AG04450 (cell line): ENCODE data around the gene FAM9A. TPM values are rescaled to one million over a fixed set of nuclear protein-coding genes. Genes with fewer than 3 reads are reported as not detected.

Experiments used
- CTCF ChIA-PET: fragments of 300-600, 350-600 bp; formaldehyde crosslinking; extraction: SDS; loops from one replicate; lab custom pipeline; 2022; ENCODE audit warnings: antibody characterized with exemption, inconsistent platforms; lab: Charles Lee
- POLR2A ChIA-PET: fragments of 350-600 bp; formaldehyde crosslinking; extraction: SDS; loops from one replicate; lab custom pipeline; 2021; ENCODE audit warnings: antibody characterized with exemption, inconsistent platforms; lab: Yijun Ruan, JAX
- DNase-seq: peaks from one replicate; pipeline ENCODE4 v3.0.0-alpha.2; 2011; ENCODE audit warnings: low read depth, low spot score
- H3K27ac ChIP-seq: one replicate; pipeline ENCODE4 v1.5.1; 2012; ENCODE audit warnings: low read depth, low read length, control low read depth
- H3K27me3 ChIP-seq: one replicate; pipeline ENCODE4 v1.6.0; 2012; ENCODE audit warnings: low read length; ENCODE audit not compliant: control insufficient read depth, insufficient read depth
- H3K4me3 ChIP-seq: 2 replicates; pipeline ENCODE4 v1.5.1; 2011; ENCODE audit warnings: mild to moderate bottlenecking, low read depth, low read length, control low read depth
- H3K9me3 ChIP-seq: 2 replicates; pipeline ENCODE4 v1.5.1; 2012; ENCODE audit warnings: low read length; ENCODE audit not compliant: control insufficient read depth, insufficient read depth
- polyA plus RNA-seq: library from polyadenylated mRNA; depleted of rRNA; stranded (reverse); fragments of >200 nt; gene quantifications from 2 replicates; pipeline ENCODE4 v1.2.3, GENCODE V29; 2011; rRNA removed
- TF ChIP-seq, protein P1 (sequence below): IDR thresholded peaks from 2 replicates; pipeline ENCODE4 v1.5.1; 2011; ENCODE audit warnings: low read depth, low read length, control low read depth, inconsistent platforms

FAM9A gene
- polyA plus RNA-seq, 1 experiment: not detected

DNA sequence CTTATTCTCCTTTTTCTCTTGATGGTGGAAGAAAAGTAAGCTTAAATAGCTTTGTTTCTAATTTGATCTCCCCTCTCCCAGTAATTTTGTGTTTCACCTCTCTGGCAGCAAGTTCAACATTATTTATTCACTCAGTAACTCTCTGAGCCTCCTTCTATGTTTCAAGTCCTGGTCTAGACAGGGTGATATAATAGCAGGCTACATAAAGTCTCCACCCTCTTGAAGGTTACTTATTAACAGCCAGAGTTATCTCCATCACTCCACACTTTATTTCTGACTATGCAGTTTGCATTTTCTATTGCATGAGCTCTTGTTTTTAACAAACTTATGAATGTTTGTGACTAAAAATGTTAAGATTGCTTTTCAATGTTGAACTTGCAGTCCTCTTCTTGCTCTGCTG lies 51.5 kb downstream of the FAM9A start:
- TF ChIP-seq, protein P1, sequence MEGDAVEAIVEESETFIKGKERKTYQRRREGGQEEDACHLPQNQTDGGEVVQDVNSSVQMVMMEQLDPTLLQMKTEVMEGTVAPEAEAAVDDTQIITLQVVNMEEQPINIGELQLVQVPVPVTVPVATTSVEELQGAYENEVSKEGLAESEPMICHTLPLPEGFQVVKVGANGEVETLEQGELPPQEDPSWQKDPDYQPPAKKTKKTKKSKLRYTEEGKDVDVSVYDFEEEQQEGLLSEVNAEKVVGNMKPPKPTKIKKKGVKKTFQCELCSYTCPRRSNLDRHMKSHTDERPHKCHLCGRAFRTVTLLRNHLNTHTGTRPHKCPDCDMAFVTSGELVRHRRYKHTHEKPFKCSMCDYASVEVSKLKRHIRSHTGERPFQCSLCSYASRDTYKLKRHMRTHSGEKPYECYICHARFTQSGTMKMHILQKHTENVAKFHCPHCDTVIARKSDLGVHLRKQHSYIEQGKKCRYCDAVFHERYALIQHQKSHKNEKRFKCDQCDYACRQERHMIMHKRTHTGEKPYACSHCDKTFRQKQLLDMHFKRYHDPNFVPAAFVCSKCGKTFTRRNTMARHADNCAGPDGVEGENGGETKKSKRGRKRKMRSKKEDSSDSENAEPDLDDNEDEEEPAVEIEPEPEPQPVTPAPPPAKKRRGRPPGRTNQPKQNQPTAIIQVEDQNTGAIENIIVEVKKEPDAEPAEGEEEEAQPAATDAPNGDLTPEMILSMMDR: no peak
- ChIA-PET CTCF (interaction anchor here (0.6 to 2.0 kb wide), 8 partner anchors 10 to 546 kb away, joined by 3 to 19 read pairs (median 4); no protein-coding TSS in a partner anchor), POLR2A (no interaction called here)

DNA sequence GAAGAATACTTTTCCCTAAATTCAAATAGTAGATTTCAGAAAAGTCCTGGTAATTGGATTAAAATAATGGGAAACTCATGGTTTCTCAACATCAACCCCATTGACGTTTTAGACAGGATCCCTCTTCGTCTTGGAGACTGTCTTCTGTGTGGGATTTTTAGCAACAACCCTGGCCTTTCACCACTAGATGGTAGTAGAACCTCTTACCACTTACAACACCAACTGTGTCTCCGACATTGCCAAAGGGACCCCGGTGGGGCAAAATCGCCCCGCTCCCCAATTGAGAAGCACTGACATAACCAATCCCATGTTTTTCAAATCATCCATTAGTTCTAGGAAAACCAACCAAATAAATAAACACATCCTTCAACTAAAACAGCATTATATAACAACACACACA lies 52.3 kb downstream of the FAM9A start:
- CTCF ChIA-PET: interaction anchor here (0.8 to 2.6 kb wide), 6 partner anchors 9 to 70 kb away, joined by 3 to 19 read pairs (median 6); no protein-coding TSS in a partner anchor
- no peak for DNase-seq
- no peaks in the 10 kb centered on the region for H3K9me3 ChIP-seq
- H3K27ac ChIP-seq: no peak overlapping the region
- POLR2A ChIA-PET: no interaction called here
- H3K27me3 ChIP-seq: no peaks in the 10 kb centered on the region
- TF ChIP-seq, protein P1: peak; percentile 67
- H3K4me3 ChIP-seq: no peak overlapping the region

More for the DNA sequence above, 51.5 kb downstream of the FAM9A start:
- H3K27me3 ChIP-seq: no peaks in the 10 kb centered on the region
- no peak overlapping the region for H3K27ac ChIP-seq
- no peaks in the 10 kb centered on the region for H3K9me3 ChIP-seq
- no peak overlapping the region for H3K4me3 ChIP-seq
- no peak for DNase-seq

DNA sequence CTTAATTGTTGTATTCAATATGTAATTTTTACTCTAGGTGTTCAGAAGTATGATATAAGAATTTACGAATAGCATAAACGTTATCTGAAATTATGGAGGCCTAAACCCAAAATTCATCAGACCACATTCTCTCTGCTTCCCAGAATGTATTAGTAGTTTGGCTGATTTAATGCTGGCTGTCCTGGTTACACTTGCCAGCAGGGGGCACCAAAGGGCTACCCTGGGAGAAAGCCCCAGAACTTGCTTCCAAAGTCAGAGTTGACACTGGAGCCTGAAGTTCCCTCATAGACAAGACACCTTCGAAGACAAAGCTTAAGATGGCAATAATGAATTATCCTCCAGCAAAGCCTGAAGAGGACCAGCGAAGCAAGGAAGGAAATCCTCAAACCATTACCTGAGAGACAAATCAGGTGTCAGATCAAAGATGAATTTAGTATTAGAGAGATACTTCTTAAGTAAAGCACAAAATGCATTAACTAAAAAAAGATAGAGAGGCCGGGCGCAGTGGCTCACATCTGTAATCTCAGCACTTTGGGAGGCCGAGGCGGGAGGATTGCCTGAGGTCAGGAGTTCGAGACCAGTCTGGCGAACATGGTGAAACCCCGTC lies 58.0 kb downstream of the FAM9A start:
- no peak for DNase-seq
- H3K4me3 ChIP-seq: no peak overlapping the region
- H3K9me3 ChIP-seq: no peaks in the 10 kb centered on the region
- no peak overlapping the region for H3K27ac ChIP-seq
- TF ChIP-seq, protein P1: peak; percentile 75
- ChIA-PET CTCF (interaction anchor here (0.5 to 7.8 kb wide), 8 partner anchors 9 to 970 kb away, joined by 3 to 91 read pairs (median 4); no protein-coding TSS in a partner anchor), POLR2A (no interaction called here)
- no peaks in the 10 kb centered on the region for H3K27me3 ChIP-seq

DNA sequence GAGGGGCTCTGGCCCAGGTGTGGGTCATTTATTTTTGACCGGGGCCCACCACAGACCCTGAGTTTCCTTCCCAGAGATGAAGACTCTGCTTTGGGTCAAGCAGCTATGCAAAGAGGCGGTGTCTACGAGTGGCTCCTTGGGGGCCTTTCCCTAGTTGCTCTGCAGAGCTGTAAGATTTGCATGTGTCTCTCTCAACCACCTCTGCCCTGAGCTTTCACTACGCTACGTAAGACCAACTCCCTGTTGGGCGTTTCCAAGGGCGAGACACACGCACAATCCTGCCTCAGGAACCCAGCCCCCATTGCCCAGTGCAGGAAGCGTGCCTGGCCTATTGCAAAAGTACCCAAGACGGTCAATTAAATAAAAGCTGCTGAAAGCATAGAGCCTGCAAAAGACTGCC lies 59.2 kb downstream of the FAM9A start:
- ChIA-PET POLR2A (no interaction called here), CTCF (interaction anchor here (0.6 to 7.8 kb wide), 3 partner anchors 72 to 745 kb away, joined by 4 to 91 read pairs (median 4); no protein-coding TSS in a partner anchor)
- no peaks in the 10 kb centered on the region for H3K9me3 ChIP-seq
- no peaks in the 10 kb centered on the region for H3K27me3 ChIP-seq
- no peak overlapping the region for H3K27ac ChIP-seq
- H3K4me3 ChIP-seq: no peak overlapping the region
- TF ChIP-seq, protein P1: no peak
- no peak for DNase-seq

Other genes with a start within 250 kb of the FAM9A start
- 0.21 and 0.30 TPM in 2 replicates for gene ANOS1, start 69.2 kb downstream of the FAM9A start, polyA plus RNA-seq
- gene FAM9B, start 232.7 kb upstream of the FAM9A start, polyA plus RNA-seq: not detected in 2 replicates